ES-I3 (cell line): ENCODE data around the gene STAT5B.
"Not testable (repeated sequence)": the region's sequence is repeated elsewhere in the genome, so short reads cannot be mapped to it uniquely, and the experiment has no call there.

ENCODE experiments used
- H3K36me3 ChIP-seq: 2 replicates; pipeline ENCODE4 v1.6.1; 2013; ENCODE audit warnings: mild to moderate bottlenecking, low read length, control low read depth, moderate library complexity; ENCODE audit not compliant: insufficient read depth
- H3K4me1 ChIP-seq: 2 replicates; pipeline ENCODE4 v1.6.1; 2013; ENCODE audit warnings: mild to moderate bottlenecking, control low read depth, low read length; ENCODE audit not compliant: insufficient read depth
- H3K9ac ChIP-seq: 2 replicates; pipeline ENCODE4 v1.6.1; 2013; ENCODE audit warnings: low read depth, mild to moderate bottlenecking, low read length, moderate library complexity
- H3K9me3 ChIP-seq: 2 replicates; pipeline ENCODE4 v1.6.1; 2013; ENCODE audit warnings: mild to moderate bottlenecking, low read length, moderate library complexity; ENCODE audit not compliant: control insufficient read depth, insufficient read depth

Gene STAT5B

DNA sequence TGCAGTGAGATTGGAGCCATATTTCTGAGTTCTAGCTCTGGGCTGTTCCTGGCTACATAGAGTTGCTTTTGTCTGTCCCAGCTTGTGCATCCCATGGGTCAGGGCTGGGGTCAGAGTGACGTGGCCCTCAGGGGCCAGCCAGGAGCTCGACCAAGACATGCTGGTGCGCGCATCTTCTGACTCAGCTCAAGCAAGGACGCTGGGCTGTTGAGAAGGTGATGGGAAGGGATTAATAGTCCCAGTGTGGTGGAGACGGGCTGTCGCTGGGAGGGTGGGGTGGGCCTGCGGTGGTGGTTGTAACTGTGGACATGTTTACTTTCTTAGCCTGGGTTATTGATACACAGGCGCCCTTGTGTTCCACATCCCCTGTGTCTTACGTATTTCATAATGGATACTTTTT is 21.6 kb upstream of the STAT5B start:
- not testable (repeated sequence) for H3K36me3 ChIP-seq, H3K9ac ChIP-seq, H3K9me3 ChIP-seq, H3K4me1 ChIP-seq

DNA sequence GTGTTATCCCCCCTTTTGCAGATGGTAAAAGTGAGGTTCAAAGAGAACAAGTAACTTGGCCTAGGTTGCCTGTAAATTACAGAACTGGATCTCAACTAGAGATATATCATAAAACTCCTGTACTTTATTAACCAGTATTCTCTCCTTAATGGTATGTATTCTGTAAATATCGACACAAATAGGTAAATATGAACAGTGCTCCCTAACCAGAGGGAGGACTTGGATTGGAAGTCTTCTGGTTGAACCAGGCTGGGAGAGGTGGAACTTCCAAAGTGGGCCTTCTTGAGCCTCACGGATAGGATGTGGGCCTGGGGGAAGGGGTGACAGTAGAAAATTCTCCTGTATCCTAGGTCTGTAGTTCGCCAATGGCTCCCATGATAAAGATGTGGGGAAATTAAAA is 19.8 kb upstream of the STAT5B start:
- no peaks in the 10 kb centered on the region for H3K4me1 ChIP-seq
- H3K36me3 ChIP-seq, result no peaks in the 10 kb centered on the region
- no peak overlapping the region for H3K9ac ChIP-seq
- no peaks in the 10 kb centered on the region for H3K9me3 ChIP-seq

DNA sequence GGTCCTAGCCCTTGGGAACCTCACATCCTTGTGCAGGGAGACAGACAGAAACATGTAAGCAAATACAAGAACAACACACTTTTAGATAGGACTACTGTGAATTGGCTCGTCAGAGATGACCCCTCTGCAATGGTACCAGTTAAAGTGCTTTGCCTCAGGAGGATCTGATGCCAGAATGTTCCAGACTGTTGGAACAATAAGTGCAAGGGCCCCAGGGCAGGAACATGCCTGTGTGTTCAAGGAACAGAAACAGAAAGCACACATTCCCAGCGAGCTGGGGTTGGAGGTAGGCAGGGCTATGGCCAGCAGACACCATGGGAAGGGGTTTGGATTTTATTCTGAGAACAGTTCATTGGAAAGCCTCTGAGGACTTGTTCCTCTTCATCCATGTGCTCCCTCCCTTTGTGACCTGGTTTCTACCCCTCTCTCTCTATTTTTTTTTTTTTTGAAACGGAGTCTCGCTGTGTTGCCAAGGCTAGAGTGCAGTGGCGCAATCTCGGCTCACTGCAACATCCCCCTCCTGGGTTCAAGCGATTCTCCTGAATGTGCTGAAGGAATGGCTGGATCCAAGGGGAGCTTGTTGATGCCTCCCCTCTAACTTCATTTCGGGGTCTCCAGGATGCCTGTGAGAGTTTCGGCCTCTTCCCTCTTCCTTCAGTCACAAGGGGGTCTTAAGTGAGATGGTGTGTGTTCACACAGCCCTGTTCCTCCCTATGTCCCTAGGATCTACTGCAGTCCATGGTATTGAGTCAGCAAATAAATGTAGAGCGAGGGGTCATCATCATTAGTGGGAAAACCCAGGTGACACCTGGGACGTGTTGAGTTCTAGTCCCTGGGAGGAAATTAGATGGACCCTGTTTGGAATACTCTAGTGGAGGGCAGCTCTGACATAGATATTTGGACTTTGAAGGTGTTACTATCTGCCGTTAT is 18.5 kb upstream of the STAT5B start:
- Histone ChIP-seq H3K4me1 (no peaks in the 10 kb centered on the region), H3K9ac (no peak overlapping the region), H3K9me3 (no peaks in the 10 kb centered on the region), H3K36me3 (no peaks in the 10 kb centered on the region)

DNA sequence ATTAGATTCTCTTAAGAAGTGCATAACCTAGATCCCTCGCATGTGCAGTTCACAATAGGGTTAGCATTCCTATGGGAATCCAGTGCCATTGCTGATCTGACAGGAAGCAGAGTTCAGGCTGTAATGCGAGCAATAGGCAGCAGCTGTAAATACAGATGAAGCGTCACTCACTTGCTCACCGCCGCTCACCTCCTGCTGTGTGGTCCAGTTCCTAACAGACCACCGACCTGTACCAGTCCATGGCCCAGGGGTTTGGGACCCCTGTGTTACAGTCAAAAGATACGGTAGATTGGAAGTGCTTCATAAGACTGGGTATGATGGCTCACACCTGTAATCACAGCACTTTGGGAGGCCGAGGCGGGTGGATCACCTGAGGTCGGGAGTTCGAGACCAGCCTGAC is 14.9 kb upstream of the STAT5B start:
- Histone ChIP-seq H3K36me3 (no peaks in the 10 kb centered on the region), H3K4me1 (peaks cover 10% of the 10 kb centered on the region), H3K9me3 (no peaks in the 10 kb centered on the region), H3K9ac (no peak overlapping the region)

DNA sequence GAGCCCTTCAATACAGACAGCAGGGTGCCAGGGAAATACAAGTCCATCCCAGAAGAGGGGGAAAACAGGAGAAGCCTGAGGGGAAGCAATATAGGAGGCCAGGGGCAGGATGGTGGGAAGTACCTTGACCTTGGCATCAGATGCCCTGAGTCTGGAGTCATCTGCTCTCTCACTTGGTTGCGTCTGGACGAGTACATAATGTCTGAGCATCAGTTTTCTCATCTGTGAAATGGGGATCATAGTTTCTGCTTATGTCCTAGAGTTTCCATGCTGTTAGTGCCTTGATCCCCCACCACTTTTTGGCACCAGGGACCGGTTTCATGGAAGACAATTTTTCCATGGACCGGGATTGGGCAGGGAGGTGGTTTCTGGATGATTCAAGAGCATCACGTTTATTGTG is 14.4 kb upstream of the STAT5B start:
- Histone ChIP-seq H3K9me3 (no peaks in the 10 kb centered on the region), H3K4me1 (peaks cover 10% of the 10 kb centered on the region), H3K9ac (no peak overlapping the region), H3K36me3 (no peaks in the 10 kb centered on the region)

DNA sequence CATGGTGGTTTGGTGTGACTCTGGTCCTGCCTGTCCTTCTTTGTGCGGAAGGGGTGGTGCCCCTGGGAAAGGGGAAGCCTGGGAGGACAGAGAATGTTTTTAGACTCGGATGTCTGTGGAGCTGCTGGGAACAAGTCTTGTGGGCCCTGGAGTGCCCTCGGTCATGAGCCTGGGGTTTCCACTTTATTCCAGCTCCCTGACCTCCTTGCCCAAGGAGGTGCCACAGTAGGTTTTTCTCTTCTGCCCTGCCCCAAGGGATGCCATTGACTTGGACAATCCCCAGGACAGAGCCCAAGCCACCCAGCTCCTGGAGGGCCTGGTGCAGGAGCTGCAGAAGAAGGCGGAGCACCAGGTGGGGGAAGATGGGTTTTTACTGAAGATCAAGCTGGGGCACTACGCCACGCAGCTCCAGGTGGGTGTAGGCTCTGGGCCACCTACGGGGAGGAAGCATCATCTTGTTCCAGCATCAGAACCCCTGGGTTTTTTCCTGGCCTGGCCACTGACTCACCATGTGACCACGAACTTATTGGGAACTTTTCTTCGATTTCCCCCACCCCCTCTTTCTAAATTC is 13.5 kb upstream of the STAT5B start:
- Histone ChIP-seq H3K36me3 (no peaks in the 10 kb centered on the region), H3K9me3 (no peaks in the 10 kb centered on the region), H3K4me1 (peaks cover 10% of the 10 kb centered on the region), H3K9ac (peak overlapping the region; percentile 56; the same call in 1 of the 2 replicates)

DNA sequence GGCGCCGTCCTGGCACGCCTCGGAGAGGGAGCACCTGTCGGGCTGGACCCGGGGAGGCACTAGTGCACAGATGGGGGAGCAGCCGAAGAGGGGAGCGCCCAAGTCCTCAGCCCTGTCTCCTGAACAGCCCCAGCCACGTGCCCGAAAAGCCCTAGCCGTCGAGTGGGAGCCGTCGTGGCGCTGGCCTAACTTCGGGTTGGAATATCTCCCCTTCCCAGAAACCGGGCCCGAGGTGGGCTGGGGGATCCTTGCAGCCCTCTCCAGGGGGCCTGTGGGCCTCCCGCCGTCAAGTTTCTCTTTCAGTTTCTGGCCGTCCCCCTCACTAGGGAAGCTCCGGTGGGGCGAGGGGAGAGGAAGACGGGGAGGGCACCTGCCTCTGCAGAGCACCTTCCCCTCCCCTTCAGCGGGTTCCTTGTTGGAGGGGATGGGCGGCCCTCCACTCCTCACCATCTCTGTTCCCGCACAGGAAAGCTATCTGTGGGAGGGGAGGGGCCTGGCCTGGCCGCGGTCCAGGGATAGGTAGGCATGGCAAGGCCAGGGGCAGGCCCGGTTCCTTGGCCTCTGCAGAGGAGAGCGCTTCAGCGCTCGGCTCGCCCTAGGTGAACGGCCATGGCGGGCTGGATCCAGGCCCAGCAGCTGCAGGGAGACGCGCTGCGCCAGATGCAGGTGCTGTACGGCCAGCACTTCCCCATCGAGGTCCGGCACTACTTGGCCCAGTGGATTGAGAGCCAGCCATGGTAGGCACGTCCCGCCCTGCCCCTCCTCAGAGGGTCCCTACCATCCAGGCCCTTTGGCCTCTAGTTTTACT is 12.8 kb upstream of the STAT5B start:
- Histone ChIP-seq H3K4me1 (peaks cover 10% of the 10 kb centered on the region), H3K9me3 (no peaks in the 10 kb centered on the region), H3K9ac (peak overlapping the region; percentile 56; the same call in 1 of the 2 replicates), H3K36me3 (no peaks in the 10 kb centered on the region)

DNA sequence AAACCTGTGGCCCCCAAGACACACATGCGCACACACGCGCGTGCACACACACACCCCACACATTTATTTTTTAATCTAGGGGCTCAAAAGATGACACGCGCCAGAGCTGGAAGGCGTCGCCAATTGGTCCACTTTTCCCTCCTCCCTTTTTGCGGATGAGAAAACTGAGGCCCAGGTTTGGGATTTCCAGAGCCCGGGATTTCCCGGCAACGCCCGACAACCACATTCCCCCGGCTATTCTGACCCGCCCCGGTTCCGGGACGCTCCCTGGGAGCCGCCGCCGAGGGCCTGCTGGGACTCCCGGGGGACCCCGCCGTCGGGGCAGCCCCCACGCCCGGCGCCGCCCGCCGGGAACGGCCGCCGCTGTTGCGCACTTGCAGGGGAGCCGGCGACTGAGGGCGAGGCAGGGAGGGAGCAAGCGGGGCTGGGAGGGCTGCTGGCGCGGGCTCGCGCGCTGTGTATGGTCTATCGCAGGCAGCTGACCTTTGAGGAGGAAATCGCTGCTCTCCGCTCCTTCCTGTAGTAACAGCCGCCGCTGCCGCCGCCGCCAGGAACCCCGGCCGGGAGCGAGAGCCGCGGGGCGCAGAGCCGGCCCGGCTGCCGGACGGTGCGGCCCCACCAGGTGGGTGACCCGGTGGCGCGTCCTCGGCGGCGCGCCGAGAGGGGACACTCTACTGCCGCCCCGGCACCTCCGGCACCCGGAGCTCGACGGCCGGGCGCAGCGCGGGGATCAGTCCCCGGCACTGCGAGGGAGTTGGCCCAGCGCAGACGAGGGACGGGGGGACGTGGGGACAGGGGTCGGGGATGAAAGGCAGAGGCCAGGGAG is 12.0 kb upstream of the STAT5B start, which contains the start of gene STAT5A:
Gene STAT5A, plus strand, starts transcription at position 522 of the 826 bp plus-strand sequence. CDS start 914 bp downstream, outside the sequence.
- Histone ChIP-seq H3K9ac (peak within 1 kb of the TSS; percentile 56), H3K9me3 (no peaks in the 10 kb centered on the region), H3K36me3 (no peaks in the 10 kb centered on the region), H3K4me1 (peaks cover 10% of the 10 kb centered on the region)

DNA sequence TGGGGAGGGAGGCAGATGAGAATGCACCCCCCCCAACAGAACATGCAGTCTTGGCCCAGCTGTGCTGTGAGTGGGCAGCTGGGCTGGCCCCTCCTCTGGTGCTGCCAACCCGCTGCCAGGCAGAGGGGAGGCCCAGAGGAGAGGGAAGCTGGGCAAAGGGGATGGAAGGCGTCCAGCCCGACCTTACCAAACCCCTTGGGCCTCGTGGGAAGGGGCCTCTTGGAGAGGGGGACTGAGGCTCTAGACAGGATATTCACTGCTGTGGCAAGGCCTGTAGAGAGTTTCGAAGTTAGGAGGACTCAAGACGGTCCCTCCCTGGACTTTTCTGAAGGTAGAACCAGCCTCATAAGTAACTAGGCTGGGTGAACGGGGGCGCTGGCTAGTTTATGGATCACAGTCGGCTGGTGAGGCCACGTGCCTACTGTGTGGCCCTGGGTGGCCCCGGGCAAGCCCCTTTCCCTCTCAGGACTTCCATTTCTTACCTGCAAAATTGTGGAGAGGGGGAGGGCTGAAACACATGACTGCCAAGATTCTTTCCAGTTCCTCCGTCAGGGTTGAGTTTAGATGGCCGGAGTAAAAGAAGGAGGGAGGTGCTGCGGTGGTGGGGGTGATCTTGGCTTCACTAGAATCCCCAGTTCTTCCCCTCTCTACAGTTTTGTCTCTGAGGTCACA is 11.2 kb upstream of the STAT5B start:
- H3K9ac ChIP-seq, result peak overlapping the region; percentile 56; the same call in 1 of the 2 replicates
- H3K4me1 ChIP-seq, result peaks cover 10% of the 10 kb centered on the region
- H3K9me3 ChIP-seq, result no peaks in the 10 kb centered on the region
- no peaks in the 10 kb centered on the region for H3K36me3 ChIP-seq

DNA sequence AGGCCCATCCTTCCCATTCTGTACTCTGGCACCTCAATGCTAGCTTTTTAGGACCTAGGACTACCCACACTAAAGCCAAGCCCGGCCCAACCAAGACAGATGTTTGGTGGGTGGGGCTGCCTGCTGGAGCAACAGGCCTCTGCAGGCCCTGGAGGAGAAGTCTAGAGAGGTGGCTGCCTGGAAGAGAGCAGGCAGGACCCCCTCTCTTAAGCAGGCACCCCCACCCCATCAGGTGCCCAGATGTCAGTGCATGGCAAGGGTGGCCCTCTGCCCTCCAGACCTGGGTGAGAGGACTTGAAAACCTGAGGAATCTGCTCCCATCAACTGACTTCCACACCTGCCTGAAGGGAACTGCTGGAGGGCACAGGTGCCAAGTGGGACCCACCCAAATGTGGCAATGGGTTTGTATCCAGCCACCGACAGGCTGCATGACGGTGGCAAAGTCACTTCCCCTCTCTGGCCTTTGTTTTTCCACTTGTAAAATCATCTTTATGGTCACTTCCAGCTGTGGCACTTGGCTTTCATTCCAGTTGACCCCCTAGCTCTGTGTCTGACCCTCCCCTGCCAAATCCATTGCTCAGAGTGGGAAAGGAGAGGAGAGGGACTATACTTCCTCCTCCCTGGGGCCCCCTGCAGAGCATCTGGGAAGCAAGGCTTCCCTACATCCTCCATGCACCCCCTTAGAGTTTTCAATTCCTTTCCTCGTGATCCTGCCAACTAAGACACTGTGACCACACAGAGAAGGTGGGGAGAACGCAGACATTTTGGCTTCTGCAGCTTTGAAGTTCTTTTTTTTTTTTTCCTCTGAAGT is 10.4 kb upstream of the STAT5B start:
- H3K4me1 ChIP-seq, result peaks cover 10% of the 10 kb centered on the region
- H3K9me3 ChIP-seq, result no peaks in the 10 kb centered on the region
- H3K36me3 ChIP-seq, result no peaks in the 10 kb centered on the region
- no peak overlapping the region for H3K9ac ChIP-seq

DNA sequence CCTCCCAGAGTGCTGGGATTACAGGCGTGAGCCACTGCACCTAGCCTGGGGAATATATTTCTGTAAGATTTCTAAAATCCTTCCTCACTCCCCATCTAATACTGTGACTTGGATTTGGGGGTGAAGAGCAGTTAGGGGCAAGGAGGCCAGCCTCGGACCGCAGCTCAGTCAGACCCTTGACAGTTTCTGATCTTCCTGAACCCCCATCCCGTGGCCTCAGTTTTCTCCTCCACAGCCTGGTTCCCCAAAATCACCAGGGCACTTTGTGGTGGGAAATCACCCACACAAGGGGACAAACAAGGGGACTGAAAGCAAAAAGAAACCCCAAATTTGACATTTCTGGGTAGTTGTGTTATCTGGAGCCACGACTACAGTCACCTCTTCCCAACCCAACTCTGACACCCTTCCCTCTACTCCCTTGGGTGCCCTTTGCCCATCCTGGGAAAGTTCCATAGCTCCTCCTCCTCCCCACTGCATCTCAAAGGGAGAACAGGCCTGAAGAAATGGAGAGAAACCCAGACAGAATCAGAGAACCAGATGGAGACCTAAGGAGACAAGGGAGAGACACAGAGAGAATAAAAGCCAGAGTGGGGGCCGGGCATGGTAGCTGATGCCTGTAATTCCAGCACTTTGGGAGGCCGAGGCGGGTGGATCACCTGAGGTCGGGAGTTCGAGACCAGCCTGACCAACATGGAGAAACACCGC is 9.3 kb upstream of the STAT5B start:
- Histone ChIP-seq H3K36me3 (no peaks in the 10 kb centered on the region), H3K9ac (no peak overlapping the region), H3K9me3 (no peaks in the 10 kb centered on the region), H3K4me1 (peaks cover 10% of the 10 kb centered on the region)

DNA sequence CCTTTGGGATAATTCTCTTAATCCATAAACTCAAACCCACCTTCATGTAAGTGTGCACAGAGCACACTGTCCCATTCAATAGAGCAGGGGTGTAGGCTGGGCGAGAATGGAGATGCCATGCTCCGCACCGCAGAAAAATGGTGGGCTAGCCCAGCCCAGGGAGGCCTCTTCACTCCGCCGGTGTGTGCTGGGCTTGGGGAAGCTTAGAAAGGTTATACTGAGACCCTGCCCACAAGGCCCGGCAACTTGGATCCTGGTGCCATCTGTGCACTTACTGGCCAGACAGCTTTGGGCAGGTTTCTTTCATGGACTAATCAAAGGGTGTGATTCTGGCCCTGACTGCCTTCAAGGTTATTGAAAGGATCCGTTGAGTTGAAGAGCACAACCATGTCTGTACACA is 8.4 kb upstream of the STAT5B start:
- Histone ChIP-seq H3K9ac (no peak overlapping the region), H3K36me3 (no peaks in the 10 kb centered on the region), H3K4me1 (peaks cover 9% of the 10 kb centered on the region), H3K9me3 (no peaks in the 10 kb centered on the region)
